Activated CD4-positive, alpha-beta T cell treated with anti-CD3 and anti-CD28 coated beads, Interleukin-2, amount 50 U/mL, for 24 hours (primary cell): ENCODE measurements around the gene POLH.
"Not testable (repeated sequence)": the region's sequence is repeated elsewhere in the genome, so short reads cannot be mapped to it uniquely, and the experiment has no call there.

Source experiments
- DNase-seq, 2 donors: peaks; one replicate each; pipeline ENCODE4 v3.0.0-alpha.2; 2020; ENCODE audit warnings: low read depth in 1 of 2, low spot score in 1 of 2

The POLH gene

GRCh38 chr6:43575772-43576551 is at the start of gene POLH, which contains the start of gene XPO5:
POLH (plus strand) TSS chr6:43576185; CDS start chr6:43582320, 6,135 bp downstream.
XPO5 (minus strand) TSS chr6:43576038; CDS start chr6:43575864, 174 bp downstream.
- peak; percentile 79 to 86 for DNase-seq

DNA sequence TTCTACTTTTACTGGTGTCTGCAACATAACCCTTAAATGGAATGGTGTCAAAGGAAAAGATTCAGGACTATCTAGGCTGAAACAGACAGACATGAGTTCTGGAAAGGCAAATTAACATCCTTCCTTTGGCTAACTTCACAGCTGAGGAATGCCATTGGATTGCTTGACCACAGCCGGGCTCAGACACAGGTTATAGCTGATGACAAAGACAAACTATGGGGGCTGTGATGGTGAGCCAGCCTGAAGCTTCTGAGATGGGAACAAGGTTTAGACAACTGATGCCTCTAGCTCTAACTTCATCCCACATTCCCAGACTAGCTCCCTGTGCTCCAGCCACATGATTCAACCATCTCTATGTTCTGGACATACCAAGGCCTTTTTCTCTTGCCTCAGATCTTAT is 43.8 kb upstream of the POLH start:
- DNase-seq = no peak

DNA sequence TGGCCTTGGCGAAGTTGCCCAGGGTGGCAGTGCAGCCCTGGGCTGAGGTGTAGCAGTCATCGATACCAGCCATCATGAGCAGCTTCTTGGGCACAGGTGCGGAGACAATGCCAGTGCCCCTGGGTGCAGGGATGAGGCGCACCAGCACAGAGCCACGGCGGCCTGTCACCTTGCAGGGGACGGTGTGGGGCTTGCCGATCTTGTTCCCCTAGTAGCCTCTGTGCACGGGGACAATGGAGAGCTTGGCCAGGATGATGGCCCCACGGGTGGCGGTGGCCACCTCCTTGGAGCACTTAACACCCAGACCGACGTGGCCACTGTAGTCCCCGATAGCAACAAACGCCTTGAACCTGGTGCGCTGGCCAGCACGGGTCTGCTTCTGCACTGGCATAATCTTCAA is 37.0 kb upstream of the POLH start:
- DNase-seq = not testable (repeated sequence)

DNA sequence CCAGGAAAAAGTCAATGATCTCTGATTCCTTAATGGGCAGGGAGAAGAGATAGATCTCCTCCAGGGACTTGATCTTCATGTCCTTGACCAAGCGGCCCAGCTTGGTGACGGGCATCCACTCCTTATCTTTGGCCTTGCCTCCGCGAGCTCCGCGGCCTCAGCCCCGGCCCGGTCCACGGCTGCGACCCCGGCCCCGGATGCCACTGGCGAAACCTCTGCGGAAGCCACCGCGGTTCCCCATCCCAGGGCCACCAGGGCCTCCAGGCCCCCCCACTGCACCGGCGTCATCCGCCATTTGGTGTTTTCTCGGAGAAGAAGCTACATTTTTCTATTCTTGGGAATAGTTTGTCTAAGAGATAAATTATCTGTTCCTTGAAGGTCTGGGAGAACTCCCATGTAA is 36.6 kb upstream of the POLH start:
- not testable (repeated sequence) for DNase-seq

DNA sequence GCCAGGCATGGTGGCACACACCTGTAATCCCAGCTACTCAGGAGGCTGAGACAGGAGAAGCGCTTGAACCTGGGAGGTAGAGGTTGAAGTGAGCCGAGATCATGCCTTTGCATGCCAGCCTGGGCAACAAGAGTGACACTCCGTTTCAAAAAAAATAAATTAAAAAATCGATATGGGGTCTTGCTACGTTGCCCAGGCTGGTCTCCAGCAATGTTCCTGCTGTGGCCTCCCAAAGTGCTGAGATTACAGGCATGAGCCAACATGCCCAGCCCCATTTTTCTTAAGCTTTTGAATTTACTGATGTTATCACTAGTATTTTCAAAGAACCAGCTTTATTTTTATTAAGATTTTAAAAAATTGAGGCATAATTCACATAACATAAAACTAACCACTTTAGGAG is 35.5 kb upstream of the POLH start:
- DNase-seq = no peak

- DNase-seq = no peak
Observed at GRCh38 chr6:43541774-43542471, 34.1 kb upstream of the POLH start.

GRCh38 chr6:43544461-43544860 is 31.5 kb upstream of the POLH start:
- no peak for DNase-seq

- DNase-seq = no peak
Observed at GRCh38 chr6:43547222-43547621, 28.8 kb upstream of the POLH start.

- not testable (repeated sequence) for DNase-seq
Observed at GRCh38 chr6:43557620-43558019, 18.4 kb upstream of the POLH start.

DNA sequence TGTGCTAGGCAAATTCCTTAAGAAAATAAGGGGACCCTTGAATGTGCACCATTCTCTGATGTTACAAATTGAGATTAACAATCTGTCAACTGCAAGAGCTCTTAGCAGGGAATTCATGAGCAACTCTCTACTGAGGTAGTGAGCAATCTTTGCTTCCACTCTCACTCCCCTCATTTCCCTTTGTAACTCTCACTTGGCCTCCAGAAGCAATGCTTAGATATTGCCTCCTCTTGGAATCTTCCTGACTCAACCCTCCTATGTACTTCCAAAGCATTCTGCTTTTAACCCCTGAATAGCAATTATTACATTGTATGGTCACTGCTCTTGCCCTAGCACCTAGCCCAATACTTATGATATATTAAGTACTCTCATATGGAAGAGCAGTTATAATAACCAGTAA is 16.7 kb upstream of the POLH start:
- no peak for DNase-seq

DNA sequence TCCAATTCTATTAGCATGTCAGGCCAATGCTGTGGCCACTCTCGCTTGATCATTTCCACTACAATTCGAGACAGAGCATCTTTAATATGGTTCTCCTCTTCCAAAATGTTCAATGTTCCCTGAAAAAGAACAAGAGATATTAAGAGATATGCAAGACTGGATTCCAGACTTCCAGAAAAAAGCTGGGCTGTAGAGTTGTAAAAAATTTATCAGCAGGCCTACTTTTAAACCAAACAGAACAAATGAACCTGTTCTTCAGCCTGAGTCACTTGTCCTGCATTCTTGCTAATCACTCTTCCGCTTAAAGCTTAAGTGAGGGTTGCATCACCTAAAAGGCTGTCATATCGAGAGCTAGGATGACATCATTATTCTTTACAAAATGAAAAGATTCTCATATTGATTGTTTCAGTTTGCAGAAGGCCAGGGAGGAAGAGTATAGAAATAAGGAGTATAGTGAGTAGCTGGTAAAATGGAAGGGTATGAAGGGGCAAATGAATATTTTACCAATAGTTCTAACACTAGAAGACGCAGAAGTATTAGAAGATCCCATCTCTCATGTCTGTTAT is 5.0 kb upstream of the POLH start:
- DNase-seq = no peak

DNA sequence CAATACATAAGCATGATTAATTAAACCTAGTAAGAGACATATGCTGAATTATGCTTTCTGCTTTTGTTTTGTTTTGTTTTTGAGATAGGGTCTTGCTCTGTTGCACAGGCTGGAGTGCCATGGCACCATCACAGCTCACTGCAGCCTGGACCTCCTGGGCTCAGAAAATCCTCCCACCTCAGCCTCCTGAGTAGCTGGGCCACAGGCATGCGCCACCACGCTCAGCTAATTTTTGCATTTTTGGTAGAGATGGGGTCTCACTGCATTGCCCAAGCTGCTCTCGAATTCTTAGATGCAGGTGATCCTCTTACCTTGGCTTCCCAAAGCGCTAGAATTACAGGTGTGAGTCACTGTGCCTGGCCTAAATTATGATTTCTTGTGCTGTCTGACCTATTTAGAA is 4.0 kb upstream of the POLH start:
- no peak for DNase-seq

DNA sequence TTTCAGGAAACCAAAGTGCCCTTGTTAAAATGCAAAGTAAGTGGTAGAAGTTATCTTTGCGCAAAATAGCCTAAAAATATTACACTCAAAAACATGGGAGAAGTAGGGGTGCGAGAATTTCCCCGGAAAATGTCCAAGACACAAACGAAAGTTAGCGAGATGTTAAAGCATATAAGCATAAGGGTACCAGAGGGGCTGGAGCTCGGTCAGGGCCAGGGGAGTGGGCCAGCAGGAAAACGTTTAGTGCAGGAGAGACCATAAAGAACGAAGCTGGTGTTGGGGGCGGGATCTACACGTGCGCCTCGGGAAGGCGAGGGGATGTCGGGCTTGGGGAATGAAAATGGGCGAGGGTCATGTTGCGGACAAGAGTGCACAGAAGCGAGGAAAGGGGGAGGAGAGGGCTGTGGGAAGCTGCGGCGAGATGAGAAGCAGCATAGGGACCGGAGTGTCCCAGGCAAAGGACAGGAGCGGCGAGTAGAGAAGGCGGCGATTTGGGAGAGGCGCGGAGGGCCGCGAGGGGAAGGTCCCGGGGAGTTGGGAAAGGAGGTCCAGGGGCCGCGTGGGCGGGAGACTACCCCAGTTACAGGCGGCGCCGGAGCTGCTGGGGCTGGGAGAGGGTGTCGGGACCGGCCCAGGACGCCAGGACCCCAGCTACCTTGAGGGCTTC is 747 bp upstream of the POLH start:
- DNase-seq = no peak

DNA sequence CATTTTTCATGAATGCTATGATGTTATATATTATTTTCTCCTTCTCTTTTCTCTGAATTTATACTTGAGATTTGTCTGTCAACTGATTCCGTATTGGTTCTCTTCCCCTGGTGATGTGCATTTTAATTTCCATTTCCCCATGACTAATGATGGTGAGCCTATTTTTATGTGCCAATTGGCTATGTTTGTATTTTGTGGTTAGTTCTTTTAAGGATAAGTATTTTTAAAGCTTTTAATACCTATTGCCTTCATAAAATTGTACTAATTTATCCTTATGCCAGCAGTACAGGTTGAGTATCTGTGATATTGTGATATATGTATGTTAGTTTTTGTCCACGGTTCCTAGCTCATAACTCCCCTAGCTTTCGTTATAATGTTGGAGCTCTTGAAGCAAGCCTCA is 2.8 kb downstream of the POLH start:
- no peak for DNase-seq

DNA sequence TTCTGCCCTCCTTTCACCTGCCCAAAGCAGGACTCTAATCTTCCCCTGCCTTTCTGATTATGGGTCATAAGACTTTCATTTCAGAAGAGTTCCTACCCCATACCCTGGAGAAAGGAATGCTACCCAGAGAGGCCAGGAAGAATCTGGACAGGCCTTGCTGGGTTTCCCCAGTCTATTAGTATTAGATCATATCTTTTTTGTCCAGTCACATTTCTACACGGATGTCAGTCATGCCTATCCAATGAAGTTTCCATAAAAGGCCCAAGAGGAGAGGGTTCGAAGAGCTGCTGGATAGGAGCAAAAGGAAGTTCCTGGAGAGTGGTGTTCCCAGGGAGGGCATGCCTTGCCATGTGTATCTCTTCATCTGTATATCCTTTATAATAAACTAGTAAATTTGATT is 3.2 kb downstream of the POLH start:
- DNase-seq = no peak

DNA sequence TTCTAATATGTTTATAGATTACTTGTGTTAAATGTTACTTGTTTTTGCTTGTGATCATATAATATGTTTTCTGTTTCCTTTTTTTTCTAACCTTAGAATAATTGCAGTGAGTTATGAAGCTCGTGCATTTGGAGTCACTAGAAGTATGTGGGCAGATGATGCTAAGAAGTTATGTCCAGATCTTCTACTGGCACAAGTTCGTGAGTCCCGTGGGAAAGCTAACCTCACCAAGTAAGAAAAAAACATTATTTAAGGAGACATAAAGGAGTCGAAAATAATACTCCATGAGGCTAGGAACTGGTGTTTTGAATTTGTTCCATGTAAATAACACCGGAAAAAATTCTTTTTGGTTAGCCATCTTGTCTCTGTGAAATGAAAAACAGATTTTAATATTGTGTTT is 6.9 kb downstream of the POLH start:
- DNase-seq = no peak

- DNase-seq = no peak
Observed at GRCh38 chr6:43584892-43585570, 9.0 kb downstream of the POLH start.

DNA sequence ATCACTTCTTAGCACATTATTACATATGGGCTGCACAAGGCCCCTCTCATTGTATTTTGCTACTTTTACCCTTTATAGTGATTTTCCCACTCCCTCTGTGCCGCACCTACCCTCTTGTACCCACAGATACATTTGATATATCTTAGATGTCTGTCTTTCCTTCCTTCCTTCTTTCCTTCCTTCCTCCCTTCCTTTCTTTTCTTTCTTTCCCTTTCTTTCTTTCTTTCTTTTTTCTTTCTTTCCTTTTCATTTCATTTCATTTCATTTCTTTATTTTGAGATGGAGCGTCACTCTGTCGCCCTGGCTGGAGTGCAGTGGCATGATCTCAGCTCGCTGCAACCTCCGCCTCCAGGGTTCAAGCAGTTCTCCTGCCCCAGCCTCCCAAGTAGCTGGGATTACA is 12.2 kb downstream of the POLH start:
- no peak for DNase-seq

GRCh38 chr6:43589564-43589963 is 13.6 kb downstream of the POLH start:
- not testable (repeated sequence) for DNase-seq

DNA sequence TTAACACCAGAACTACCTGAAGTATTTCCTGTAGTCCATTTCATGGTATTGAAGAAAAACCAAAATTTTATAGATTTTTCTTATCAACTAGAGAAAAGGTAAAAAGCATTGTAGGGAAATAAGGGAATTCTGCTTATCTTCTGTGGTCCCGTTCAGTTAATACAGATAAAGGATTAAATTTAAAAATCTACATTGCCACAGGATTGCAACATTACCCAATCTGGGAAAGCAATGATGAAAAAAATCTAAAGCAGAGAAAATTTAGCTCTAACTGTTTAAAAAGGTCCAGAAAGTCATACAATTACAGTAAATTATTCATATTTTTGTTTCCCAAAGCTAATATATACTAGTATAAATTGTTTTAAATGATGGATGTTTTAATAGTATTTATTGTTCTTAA is 18.0 kb downstream of the POLH start:
- no peak for DNase-seq

DNA sequence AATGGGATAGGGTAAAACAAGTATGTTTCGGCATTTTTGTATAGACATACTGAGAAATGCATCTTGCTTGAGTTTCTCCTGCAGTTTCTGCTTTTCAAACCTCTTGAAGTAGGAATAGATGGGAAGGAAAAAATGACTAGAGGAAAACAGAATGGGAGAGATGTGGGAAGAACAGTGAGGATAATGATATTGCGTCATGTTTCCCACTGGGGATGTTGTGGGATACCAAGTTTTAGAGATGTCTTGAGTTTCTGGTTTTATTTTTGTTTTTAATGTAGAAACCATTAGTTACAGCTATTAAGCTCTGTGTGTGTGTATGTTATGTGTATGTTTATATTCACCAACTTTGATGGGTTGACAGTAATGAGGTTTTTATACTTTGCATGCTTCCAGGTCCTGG is 24.6 kb downstream of the POLH start:
- DNase-seq = no peak
